HepG2 (cell line): ENCODE measurements around the gene DDAH2. TPM values are rescaled to one million over a fixed set of nuclear protein-coding genes. Genes with fewer than 3 reads are reported as not detected.

ENCODE experiments used
- FOXC1 ChIP-seq: sonication (generic); formaldehyde crosslinking; IDR thresholded peaks from 2 replicates; pipeline ENCODE4 v1.8.0; 2022; ENCODE audit warnings: mild to moderate bottlenecking, missing genetic modification reagents, borderline replicate concordance
- MEF2D ChIP-seq: sonication (generic); formaldehyde crosslinking; IDR thresholded peaks from 2 replicates; pipeline ENCODE4 v1.5.1; 2020; ENCODE audit warnings: mild to moderate bottlenecking, missing genetic modification reagents
- SAP130 ChIP-seq: IDR thresholded peaks from 2 replicates; pipeline ENCODE4 v1.6.1; 2016; ENCODE audit warnings: low read depth
- SOX6 ChIP-seq, 2 experiments: fragments of 450-650 bp in 1 of 2; sonication (generic) in 1 of 2; formaldehyde crosslinking in 1 of 2; IDR thresholded peaks; 2 replicates each; pipeline versions ENCODE4 v1.4.0 to v1.6.1; 2017 to 2020; ENCODE audit warnings: antibody characterized with exemption in 1 of 2, mild to moderate bottlenecking in 1 of 2, missing genetic modification reagents in 1 of 2
- ZFP41 ChIP-seq: sonication (generic); formaldehyde crosslinking; IDR thresholded peaks from 2 replicates; pipeline ENCODE4 v1.4.0; 2020; ENCODE audit warnings: mild to moderate bottlenecking, missing genetic modification reagents, borderline replicate concordance
- ZNF160 ChIP-seq: sonication (generic); formaldehyde crosslinking; IDR thresholded peaks from 2 replicates; pipeline ENCODE4 v1.8.0; 2022; ENCODE audit warnings: mild to moderate bottlenecking, inconsistent platforms, missing genetic modification reagents
- ZNF256 ChIP-seq: sonication (generic); formaldehyde crosslinking; conservative IDR thresholded peaks from 2 replicates; pipeline ENCODE4 v1.4.0; 2020; ENCODE audit warnings: missing genetic modification reagents
- polyA plus RNA-seq, 8 experiments: library from polyadenylated mRNA; depleted of rRNA in 3 of 8; stranded (reverse) in 7 of 8; unstranded in 1 of 8; fragments of >200 nt; fragmentation: Illumina TruSeq in 4 of 8; extraction: Trizol in 4 of 8; gene quantifications; 2 replicates each; pipeline versions ENCODE4 v1.2.1 to v1.2.3, GENCODE V29; 2011 to 2016; ENCODE audit warnings: low read depth in 4 of 8, missing spikeins in 1 of 8, mixed read lengths in 1 of 8; ENCODE audit not compliant: insufficient read depth in 1 of 8
- total RNA-seq, 5 experiments: library from RNA; depleted of rRNA; stranded (reverse); fragments of >200 nt; fragmentation: Illumina TruSeq; extraction: Trizol; gene quantifications; 2 replicates each; pipeline ENCODE4 v1.2.3, GENCODE V29; 2016; ENCODE audit warnings: low read depth in 1 of 5
- TF ChIP-seq, protein P1 (sequence below): sonication (generic); formaldehyde crosslinking; IDR thresholded peaks from 2 replicates; pipeline ENCODE4 v1.4.0; 2020; ENCODE audit warnings: missing genetic modification reagents, borderline replicate concordance
- TF ChIP-seq, protein P2 (sequence below): sonication (generic); formaldehyde crosslinking; IDR thresholded peaks from 2 replicates; pipeline ENCODE4 v1.4.0; 2020; ENCODE audit warnings: mild to moderate bottlenecking, missing genetic modification reagents, borderline replicate concordance
- TF ChIP-seq, protein P3 (sequence below): sonication (generic); formaldehyde crosslinking; IDR thresholded peaks from 2 replicates; pipeline ENCODE4 v1.4.0; 2020; ENCODE audit warnings: mild to moderate bottlenecking, missing genetic modification reagents
- TF ChIP-seq, protein P4 (sequence below): sonication (generic); formaldehyde crosslinking; IDR thresholded peaks from 2 replicates; pipeline ENCODE4 v1.5.1; 2020; ENCODE audit warnings: mild to moderate bottlenecking, missing genetic modification reagents, borderline replicate concordance
- TF ChIP-seq, protein P5 (sequence below): sonication (generic); formaldehyde crosslinking; IDR thresholded peaks from 2 replicates; pipeline ENCODE4 v1.4.0; 2020; ENCODE audit warnings: missing genetic modification reagents, mild to moderate bottlenecking, borderline replicate concordance

Gene DDAH2
- total and polyA plus RNA-seq, 2 of the 13 experiments (the other 11 are each of a cell fraction or from before 2014, with no cell fraction given) = 16.4 to 21.1 TPM

DNA sequence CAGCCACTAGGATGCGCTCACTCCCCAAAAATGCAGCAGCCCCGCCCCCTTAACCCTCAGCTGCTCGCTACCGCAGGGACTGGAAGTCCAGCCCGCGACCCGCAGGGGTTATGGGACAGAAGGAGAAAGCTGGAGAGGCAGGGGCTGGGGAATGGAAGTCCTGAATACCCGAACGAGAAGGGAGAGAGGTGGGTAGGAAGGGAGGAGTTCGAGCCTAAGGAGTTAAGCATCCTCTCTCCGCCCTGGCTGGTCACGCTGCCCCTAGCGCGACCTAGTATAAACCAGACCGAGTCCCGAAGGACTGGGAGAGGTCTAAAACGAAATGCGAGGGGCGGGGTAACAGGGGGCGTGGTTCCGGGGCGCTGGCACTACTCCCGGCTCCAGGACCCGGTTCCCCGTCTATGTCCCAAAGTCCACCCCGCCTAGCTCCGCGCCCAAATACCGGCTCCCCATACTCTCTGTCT is 448 bp upstream of the DDAH2 start (continued):
- TF ChIP-seq SAP130 (CRISPR knock-in tag) = peak; percentile 79
- TF ChIP-seq MEF2D (CRISPR knock-in tag) = 0 out of 2 replicates have a peak, but pooled peaks have one; percentile 11
- TF ChIP-seq, protein P1, sequence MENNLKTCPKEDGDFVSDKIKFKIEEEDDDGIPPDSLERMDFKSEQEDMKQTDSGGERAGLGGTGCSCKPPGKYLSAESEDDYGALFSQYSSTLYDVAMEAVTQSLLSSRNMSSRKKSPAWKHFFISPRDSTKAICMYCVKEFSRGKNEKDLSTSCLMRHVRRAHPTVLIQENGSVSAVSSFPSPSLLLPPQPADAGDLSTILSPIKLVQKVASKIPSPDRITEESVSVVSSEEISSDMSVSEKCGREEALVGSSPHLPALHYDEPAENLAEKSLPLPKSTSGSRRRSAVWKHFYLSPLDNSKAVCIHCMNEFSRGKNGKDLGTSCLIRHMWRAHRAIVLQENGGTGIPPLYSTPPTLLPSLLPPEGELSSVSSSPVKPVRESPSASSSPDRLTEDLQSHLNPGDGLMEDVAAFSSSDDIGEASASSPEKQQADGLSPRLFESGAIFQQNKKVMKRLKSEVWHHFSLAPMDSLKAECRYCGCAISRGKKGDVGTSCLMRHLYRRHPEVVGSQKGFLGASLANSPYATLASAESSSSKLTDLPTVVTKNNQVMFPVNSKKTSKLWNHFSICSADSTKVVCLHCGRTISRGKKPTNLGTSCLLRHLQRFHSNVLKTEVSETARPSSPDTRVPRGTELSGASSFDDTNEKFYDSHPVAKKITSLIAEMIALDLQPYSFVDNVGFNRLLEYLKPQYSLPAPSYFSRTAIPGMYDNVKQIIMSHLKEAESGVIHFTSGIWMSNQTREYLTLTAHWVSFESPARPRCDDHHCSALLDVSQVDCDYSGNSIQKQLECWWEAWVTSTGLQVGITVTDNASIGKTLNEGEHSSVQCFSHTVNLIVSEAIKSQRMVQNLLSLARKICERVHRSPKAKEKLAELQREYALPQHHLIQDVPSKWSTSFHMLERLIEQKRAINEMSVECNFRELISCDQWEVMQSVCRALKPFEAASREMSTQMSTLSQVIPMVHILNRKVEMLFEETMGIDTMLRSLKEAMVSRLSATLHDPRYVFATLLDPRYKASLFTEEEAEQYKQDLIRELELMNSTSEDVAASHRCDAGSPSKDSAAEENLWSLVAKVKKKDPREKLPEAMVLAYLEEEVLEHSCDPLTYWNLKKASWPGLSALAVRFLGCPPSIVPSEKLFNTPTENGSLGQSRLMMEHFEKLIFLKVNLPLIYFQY (CRISPR knock-in tag) = peak; percentile 42; the same call in 1 of the 2 replicates
- TF ChIP-seq ZNF256 (CRISPR knock-in tag) = 0 out of 2 replicates have a peak, but pooled peaks have one; percentile 69
- TF ChIP-seq, protein P2, sequence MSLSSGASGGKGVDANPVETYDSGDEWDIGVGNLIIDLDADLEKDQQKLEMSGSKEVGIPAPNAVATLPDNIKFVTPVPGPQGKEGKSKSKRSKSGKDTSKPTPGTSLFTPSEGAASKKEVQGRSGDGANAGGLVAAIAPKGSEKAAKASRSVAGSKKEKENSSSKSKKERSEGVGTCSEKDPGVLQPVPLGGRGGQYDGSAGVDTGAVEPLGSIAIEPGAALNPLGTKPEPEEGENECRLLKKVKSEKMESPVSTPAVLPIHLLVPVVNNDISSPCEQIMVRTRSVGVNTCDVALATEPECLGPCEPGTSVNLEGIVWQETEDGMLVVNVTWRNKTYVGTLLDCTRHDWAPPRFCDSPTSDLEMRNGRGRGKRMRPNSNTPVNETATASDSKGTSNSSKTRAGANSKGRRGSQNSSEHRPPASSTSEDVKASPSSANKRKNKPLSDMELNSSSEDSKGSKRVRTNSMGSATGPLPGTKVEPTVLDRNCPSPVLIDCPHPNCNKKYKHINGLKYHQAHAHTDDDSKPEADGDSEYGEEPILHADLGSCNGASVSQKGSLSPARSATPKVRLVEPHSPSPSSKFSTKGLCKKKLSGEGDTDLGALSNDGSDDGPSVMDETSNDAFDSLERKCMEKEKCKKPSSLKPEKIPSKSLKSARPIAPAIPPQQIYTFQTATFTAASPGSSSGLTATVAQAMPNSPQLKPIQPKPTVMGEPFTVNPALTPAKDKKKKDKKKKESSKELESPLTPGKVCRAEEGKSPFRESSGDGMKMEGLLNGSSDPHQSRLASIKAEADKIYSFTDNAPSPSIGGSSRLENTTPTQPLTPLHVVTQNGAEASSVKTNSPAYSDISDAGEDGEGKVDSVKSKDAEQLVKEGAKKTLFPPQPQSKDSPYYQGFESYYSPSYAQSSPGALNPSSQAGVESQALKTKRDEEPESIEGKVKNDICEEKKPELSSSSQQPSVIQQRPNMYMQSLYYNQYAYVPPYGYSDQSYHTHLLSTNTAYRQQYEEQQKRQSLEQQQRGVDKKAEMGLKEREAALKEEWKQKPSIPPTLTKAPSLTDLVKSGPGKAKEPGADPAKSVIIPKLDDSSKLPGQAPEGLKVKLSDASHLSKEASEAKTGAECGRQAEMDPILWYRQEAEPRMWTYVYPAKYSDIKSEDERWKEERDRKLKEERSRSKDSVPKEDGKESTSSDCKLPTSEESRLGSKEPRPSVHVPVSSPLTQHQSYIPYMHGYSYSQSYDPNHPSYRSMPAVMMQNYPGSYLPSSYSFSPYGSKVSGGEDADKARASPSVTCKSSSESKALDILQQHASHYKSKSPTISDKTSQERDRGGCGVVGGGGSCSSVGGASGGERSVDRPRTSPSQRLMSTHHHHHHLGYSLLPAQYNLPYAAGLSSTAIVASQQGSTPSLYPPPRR (CRISPR knock-in tag) = peak; percentile 74; the same call in 1 of the 2 replicates
- TF ChIP-seq, protein P3, sequence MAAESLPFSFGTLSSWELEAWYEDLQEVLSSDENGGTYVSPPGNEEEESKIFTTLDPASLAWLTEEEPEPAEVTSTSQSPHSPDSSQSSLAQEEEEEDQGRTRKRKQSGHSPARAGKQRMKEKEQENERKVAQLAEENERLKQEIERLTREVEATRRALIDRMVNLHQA (CRISPR knock-in tag) = no peak
- TF ChIP-seq, protein P4, sequence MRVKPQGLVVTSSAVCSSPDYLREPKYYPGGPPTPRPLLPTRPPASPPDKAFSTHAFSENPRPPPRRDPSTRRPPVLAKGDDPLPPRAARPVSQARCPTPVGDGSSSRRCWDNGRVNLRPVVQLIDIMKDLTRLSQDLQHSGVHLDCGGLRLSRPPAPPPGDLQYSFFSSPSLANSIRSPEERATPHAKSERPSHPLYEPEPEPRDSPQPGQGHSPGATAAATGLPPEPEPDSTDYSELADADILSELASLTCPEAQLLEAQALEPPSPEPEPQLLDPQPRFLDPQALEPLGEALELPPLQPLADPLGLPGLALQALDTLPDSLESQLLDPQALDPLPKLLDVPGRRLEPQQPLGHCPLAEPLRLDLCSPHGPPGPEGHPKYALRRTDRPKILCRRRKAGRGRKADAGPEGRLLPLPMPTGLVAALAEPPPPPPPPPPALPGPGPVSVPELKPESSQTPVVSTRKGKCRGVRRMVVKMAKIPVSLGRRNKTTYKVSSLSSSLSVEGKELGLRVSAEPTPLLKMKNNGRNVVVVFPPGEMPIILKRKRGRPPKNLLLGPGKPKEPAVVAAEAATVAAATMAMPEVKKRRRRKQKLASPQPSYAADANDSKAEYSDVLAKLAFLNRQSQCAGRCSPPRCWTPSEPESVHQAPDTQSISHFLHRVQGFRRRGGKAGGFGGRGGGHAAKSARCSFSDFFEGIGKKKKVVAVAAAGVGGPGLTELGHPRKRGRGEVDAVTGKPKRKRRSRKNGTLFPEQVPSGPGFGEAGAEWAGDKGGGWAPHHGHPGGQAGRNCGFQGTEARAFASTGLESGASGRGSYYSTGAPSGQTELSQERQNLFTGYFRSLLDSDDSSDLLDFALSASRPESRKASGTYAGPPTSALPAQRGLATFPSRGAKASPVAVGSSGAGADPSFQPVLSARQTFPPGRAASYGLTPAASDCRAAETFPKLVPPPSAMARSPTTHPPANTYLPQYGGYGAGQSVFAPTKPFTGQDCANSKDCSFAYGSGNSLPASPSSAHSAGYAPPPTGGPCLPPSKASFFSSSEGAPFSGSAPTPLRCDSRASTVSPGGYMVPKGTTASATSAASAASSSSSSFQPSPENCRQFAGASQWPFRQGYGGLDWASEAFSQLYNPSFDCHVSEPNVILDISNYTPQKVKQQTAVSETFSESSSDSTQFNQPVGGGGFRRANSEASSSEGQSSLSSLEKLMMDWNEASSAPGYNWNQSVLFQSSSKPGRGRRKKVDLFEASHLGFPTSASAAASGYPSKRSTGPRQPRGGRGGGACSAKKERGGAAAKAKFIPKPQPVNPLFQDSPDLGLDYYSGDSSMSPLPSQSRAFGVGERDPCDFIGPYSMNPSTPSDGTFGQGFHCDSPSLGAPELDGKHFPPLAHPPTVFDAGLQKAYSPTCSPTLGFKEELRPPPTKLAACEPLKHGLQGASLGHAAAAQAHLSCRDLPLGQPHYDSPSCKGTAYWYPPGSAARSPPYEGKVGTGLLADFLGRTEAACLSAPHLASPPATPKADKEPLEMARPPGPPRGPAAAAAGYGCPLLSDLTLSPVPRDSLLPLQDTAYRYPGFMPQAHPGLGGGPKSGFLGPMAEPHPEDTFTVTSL (CRISPR knock-in tag) = no peak
- TF ChIP-seq, protein P5, sequence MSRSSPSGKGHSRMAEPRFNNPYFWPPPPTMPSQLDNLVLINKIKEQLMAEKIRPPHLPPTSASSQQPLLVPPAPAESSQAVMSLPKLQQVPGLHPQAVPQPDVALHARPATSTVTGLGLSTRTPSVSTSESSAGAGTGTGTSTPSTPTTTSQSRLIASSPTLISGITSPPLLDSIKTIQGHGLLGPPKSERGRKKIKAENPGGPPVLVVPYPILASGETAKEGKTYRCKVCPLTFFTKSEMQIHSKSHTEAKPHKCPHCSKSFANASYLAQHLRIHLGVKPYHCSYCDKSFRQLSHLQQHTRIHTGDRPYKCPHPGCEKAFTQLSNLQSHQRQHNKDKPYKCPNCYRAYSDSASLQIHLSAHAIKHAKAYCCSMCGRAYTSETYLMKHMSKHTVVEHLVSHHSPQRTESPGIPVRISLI (CRISPR knock-in tag) = peak; percentile 60; the same call in 1 of the 2 replicates
- no peak for TF ChIP-seq ZFP41 (CRISPR knock-in tag)
- peak; percentile 61; the same call in 1 of the 2 replicates for TF ChIP-seq FOXC1 (CRISPR knock-in tag)
- no peak for TF ChIP-seq ZNF160 (CRISPR knock-in tag)
- no peak for TF ChIP-seq SOX6 (IDR thresholded peaks at IDR 0.05)
- TF ChIP-seq SOX6 (CRISPR knock-in tag; IDR thresholded peaks at IDR 0.05) = peak; percentile 43; the same call in 1 of the 2 replicates
